Activated CD4-positive, alpha-beta T cell treated with anti-CD3 and anti-CD28 coated beads for 36 hours (primary cell): ENCODE data around the gene CTRB1. TPM values are rescaled to one million over a fixed set of nuclear protein-coding genes. Genes with fewer than 3 reads are reported as not detected.
"Not testable (repeated sequence)": the region's sequence is repeated elsewhere in the genome, so short reads cannot be mapped to it uniquely, and the experiment has no call there.

Source experiments
- ATAC-seq: fragments of 200-7000 bp; cut with Tn5 transposase; one replicate; pipeline ENCODE4 v1.10.0; 2021; ENCODE audit warnings: mild to moderate bottlenecking, moderate library complexity
- CTCF ChIA-PET: fragments of 350-600 bp; sonication (Branson Sonifier 250); formaldehyde crosslinking; loops from one replicate; lab custom pipeline; 2021; ENCODE audit warnings: antibody characterized with exemption; lab: Charles Lee
- POLR2A ChIA-PET: fragments of 350-600 bp; sonication (Branson Sonifier 250); formaldehyde crosslinking; loops from one replicate; lab custom pipeline; 2021; ENCODE audit warnings: antibody characterized with exemption, inconsistent platforms; lab: Charles Lee
- DNase-seq: peaks from one replicate; pipeline ENCODE4 v3.0.0-alpha.2; 2020
- H3K27ac Mint-ChIP-seq: one replicate; pipeline ENCODE4 v1.8.0; 2021; ENCODE audit warnings: mixed read lengths
- H3K27me3 Mint-ChIP-seq: one replicate; pipeline ENCODE4 v1.8.0; 2021; ENCODE audit warnings: mixed read lengths
- H3K36me3 Mint-ChIP-seq: one replicate; pipeline ENCODE4 v1.8.0; 2021; ENCODE audit warnings: low read depth, mixed read lengths
- H3K4me1 Mint-ChIP-seq: one replicate; pipeline ENCODE4 v1.8.0; 2021; ENCODE audit warnings: mixed read lengths
- H3K4me3 Mint-ChIP-seq: one replicate; pipeline ENCODE4 v1.8.0; 2021; ENCODE audit warnings: mild to moderate bottlenecking, moderate library complexity, mixed read lengths
- H3K9me3 Mint-ChIP-seq: one replicate; pipeline ENCODE4 v1.8.0; 2021; ENCODE audit warnings: low read depth, mixed read lengths
- intact Hi-C, 2 experiments: fragments of 100-400 bp; cut with DNase I in 1 of 2; cut with micrococcal nuclease in 1 of 2; formaldehyde crosslinking; loops; one replicate each; pipeline versions ENCODE4 v1.14.2 to v1.15.1; 2022 to 2024; cut with DNase I, micrococcal nuclease
- total RNA-seq, 2 experiments: library from RNA; stranded (reverse); gene quantifications; one replicate each; pipeline ENCODE4 v1.2.3, GENCODE V29; 2021

CTRB1 gene
- total RNA-seq, 2 experiments from 2014 or later, result not detected

DNA sequence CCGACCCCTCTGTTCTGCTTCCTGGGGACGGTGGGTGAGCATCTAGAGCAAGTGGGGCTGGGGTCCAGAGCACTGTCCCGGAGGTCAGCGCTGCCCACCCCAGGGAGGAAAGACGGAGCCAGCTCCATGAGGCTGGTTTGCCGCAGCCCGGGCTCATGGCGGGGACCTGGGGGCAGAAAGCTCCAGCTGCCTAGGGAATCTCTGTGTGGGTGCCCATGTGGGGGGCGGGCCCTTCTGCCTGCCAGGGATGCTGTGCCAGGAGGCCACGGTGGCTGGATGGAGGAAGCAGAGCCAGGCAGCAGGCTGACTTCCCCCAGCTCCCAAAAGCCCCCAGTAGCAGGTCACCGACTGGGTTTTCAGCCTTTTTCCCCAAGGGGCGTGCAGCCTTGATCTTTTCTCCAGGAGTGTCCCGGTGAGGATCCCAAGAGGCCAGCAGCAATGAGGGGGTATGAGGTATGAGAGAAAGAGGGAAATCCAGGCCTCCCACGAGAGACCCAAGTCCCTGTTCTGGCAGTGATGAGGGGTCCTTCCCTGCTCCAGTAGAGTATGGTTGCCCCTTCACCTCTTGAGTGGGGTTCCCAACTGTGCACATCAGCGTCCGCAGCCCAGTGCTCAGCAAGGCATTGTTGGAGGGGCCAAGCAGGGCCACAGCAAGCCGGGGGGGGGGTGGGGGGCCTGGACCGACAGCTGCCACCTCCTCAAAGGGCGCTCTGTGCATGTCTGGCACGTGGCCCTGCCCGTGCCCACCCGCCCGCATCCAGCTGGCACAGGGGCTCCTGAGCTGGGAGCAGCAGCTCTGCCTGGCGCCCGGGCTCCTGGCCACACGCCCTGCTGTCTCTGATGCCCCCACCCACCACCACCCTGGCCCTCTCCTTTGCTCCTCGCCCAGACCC lies 48.2 kb downstream of the CTRB1 start:
- Mint-ChIP-seq H3K4me1 (peaks cover 5% of the 10 kb centered on the region), H3K9me3 (no peaks in the 10 kb centered on the region), H3K4me3 (peak overlapping the region; percentile 62), H3K27me3 (peaks cover 20% of the 10 kb centered on the region), H3K36me3 (no peaks in the 10 kb centered on the region), H3K27ac (no peak overlapping the region)
- ChIA-PET CTCF (interaction anchor here (0.7 to 1.1 kb wide), 2 partner anchors 68 to 116 kb away, joined by 3 to 4 read pairs; no protein-coding TSS in a partner anchor), POLR2A (no interaction called here)
- intact Hi-C loops, result no loop called here
- no peak for ATAC-seq
- DNase-seq, result no peak

DNA sequence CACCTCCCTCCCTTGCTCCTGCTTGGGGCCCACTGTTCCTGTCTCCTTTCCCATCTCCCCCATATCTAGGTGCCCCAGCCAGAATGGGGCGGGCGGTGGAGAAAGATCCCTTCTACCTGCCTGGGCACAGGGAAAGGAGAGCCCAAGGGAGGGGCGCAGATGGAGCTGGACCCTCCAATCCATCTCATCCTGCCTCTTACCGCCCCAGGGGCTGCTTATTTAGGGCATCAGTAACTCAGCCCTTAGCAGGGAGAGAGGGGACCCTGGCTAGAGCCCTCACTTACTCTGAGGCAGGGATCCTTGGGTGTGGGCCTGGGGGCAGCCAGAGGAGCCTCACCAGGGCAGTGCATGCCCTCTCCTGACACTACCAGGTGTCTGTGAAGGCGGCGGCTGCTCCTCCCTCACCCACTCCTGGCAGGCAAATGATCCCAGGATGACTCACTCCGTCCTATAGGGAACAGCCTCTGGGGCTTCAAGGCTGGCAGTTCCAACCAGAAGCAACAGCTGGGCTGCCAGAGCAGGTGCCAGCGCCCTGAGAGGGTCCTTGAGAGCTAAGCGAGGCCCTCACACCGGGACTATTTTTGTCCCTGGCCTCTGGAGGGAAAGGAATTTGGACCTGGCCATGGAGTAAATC lies 49.0 kb downstream of the CTRB1 start:
- ATAC-seq (no peak), DNase-seq (no peak)
- Mint-ChIP-seq H3K27me3 (peaks cover 20% of the 10 kb centered on the region), H3K36me3 (no peaks in the 10 kb centered on the region), H3K4me3 (no peak overlapping the region), H3K27ac (no peak overlapping the region), H3K4me1 (peaks cover 5% of the 10 kb centered on the region), H3K9me3 (no peaks in the 10 kb centered on the region)
- intact Hi-C loops, result no loop called here
- ChIA-PET CTCF (interaction anchor here (0.6 kb wide), 1 partner anchor 119 kb away, joined by 4 read pairs; no protein-coding TSS in a partner anchor), POLR2A (no interaction called here)

- CTCF ChIA-PET, H3K27ac Mint-ChIP-seq, H3K27me3 Mint-ChIP-seq, intact Hi-C loops, H3K9me3 Mint-ChIP-seq, H3K36me3 Mint-ChIP-seq, H3K4me3 Mint-ChIP-seq, ATAC-seq, H3K4me1 Mint-ChIP-seq, DNase-seq, POLR2A ChIA-PET: not testable (repeated sequence)
Observed at GRCh38 chr16:75269358-75269757, 50.6 kb downstream of the CTRB1 start.

GRCh38 chr16:75271441-75272096 lies 52.8 kb downstream of the CTRB1 start:
- POLR2A ChIA-PET, result no interaction called here
- H3K27me3 Mint-ChIP-seq, result peaks cover 3% of the 10 kb centered on the region
- intact Hi-C loops, result no loop called here
- no peak for DNase-seq
- H3K4me3 Mint-ChIP-seq, result no peak overlapping the region
- no peaks in the 10 kb centered on the region for H3K36me3 Mint-ChIP-seq
- no peak for ATAC-seq
- H3K4me1 Mint-ChIP-seq, result peaks cover 2% of the 10 kb centered on the region
- H3K27ac Mint-ChIP-seq, result no peak overlapping the region
- H3K9me3 Mint-ChIP-seq, result no peaks in the 10 kb centered on the region
- CTCF ChIA-PET, result interaction anchor here (0.5 kb wide), 1 partner anchor 39 kb away, joined by 3 read pairs; no protein-coding TSS in a partner anchor

DNA sequence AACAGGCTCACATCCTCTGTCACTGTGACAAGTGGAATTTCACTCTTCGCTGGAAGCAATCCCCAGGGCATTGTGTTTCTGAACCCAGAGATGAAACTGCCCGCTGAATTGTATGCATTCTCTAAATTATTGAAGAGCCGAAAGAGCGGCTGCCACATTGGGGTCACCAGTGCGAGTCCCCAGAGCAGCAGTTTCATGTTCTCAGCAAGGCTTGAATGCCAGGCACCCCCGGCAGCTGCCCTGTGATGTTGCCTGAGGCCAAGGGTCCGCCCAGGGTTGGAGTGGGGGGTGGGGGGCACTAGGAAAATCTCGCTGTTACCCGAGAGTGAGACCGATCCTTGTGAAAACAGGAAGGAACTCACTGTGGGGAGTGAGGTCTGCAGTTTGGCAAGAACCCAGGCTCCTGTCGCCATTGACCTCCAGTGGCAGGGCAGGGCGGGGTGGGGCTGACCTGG lies 53.3 kb downstream of the CTRB1 start:
- no peak for DNase-seq
- Mint-ChIP-seq H3K4me1 (peaks cover 2% of the 10 kb centered on the region), H3K9me3 (no peaks in the 10 kb centered on the region), H3K27me3 (peaks cover 2% of the 10 kb centered on the region), H3K36me3 (no peaks in the 10 kb centered on the region), H3K4me3 (no peak overlapping the region), H3K27ac (no peak overlapping the region)
- CTCF ChIA-PET, result no interaction called here
- intact Hi-C loops, result no loop called here
- POLR2A ChIA-PET, result no interaction called here
- no peak for ATAC-seq

- H3K4me1 Mint-ChIP-seq, intact Hi-C loops, H3K27me3 Mint-ChIP-seq, H3K4me3 Mint-ChIP-seq, POLR2A ChIA-PET, H3K27ac Mint-ChIP-seq, CTCF ChIA-PET, DNase-seq, ATAC-seq, H3K9me3 Mint-ChIP-seq, H3K36me3 Mint-ChIP-seq: not testable (repeated sequence)
Observed at GRCh38 chr16:75272629-75273028, 53.8 kb downstream of the CTRB1 start.

- DNase-seq, result no peak
- H3K27me3 Mint-ChIP-seq, result peaks cover 2% of the 10 kb centered on the region
- CTCF ChIA-PET, result no interaction called here
- H3K4me1 Mint-ChIP-seq, result peaks cover 2% of the 10 kb centered on the region
- intact Hi-C loops, result no loop called here
- H3K27ac Mint-ChIP-seq, result no peak overlapping the region
- H3K9me3 Mint-ChIP-seq, result no peaks in the 10 kb centered on the region
- no peak for ATAC-seq
- POLR2A ChIA-PET, result no interaction called here
- H3K36me3 Mint-ChIP-seq, result no peaks in the 10 kb centered on the region
- no peak overlapping the region for H3K4me3 Mint-ChIP-seq
Observed at GRCh38 chr16:75273054-75273925, 54.5 kb downstream of the CTRB1 start.

Other genes starting within 250 kb of the CTRB1 start
- 10 to 100 TPM; 69.2 to 91.4 TPM for gene WDR59, start 233.9 kb upstream of the CTRB1 start, total RNA-seq
- gene ZNRF1, start 220.0 kb upstream of the CTRB1 start, total RNA-seq, result 10 to 100 TPM; 35.2 to 42.9 TPM
- gene LDHD, start 102.2 kb upstream of the CTRB1 start, total RNA-seq, result under 1 TPM in 1 of 2 experiments, not detected in 1; 0.21 TPM
- 10 to 100 TPM; 14.8 to 17.3 TPM for gene ZFP1, start 70.5 kb upstream of the CTRB1 start, total RNA-seq
- not detected for gene CTRB2, start 11.8 kb upstream of the CTRB1 start, total RNA-seq
- 1 to 10 TPM in 1 of 2 experiments, under 1 TPM in 1; 0.98 to 1.7 TPM for gene BCAR1, start 32.6 kb downstream of the CTRB1 start, total RNA-seq
- 10 to 100 TPM; 44.0 to 48.2 TPM for gene CFDP1, start 214.5 kb downstream of the CTRB1 start, total RNA-seq
- gene TMEM170A, start 245.7 kb downstream of the CTRB1 start, total RNA-seq, result 10 to 100 TPM; 22.0 to 30.5 TPM